Activated CD8-positive, alpha-beta memory T cell treated with anti-CD3 and anti-CD28 coated beads for 4 hours (primary cell): ENCODE measurements around the gene L1TD1.
"Not testable (repeated sequence)": the region's sequence is repeated elsewhere in the genome, so short reads cannot be mapped to it uniquely, and the experiment has no call there.

Experiments
- DNase-seq, 2 donors: peaks; one replicate each; pipeline ENCODE4 v3.0.0-alpha.2; 2020; ENCODE audit warnings: low read depth in 2 of 2

The L1TD1 gene

DNA sequence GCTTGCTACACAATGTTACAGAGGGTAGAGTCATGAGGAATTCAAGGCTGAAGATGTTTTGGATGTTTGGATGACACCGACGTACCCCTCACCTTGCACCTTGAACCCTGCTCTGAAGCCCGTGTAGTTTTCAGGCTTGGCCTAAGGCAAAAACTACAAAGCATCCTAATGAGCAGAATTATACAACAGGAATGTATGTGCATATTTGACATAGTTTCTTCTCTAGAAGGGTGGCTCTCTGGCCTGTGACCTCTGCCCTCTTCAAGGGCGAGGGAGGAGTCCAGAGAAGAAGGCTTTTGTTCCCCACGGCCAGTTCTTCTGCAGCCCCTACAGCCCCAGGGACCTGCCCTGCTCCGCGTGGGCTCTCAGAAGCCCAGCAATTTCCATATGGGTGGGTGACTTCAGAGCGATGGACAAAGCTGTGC is 43.3 kb downstream of the L1TD1 start:
- no peak for DNase-seq

- no peak for DNase-seq
Measured at GRCh38 chr1:62238507-62238906, 43.9 kb downstream of the L1TD1 start.

DNA sequence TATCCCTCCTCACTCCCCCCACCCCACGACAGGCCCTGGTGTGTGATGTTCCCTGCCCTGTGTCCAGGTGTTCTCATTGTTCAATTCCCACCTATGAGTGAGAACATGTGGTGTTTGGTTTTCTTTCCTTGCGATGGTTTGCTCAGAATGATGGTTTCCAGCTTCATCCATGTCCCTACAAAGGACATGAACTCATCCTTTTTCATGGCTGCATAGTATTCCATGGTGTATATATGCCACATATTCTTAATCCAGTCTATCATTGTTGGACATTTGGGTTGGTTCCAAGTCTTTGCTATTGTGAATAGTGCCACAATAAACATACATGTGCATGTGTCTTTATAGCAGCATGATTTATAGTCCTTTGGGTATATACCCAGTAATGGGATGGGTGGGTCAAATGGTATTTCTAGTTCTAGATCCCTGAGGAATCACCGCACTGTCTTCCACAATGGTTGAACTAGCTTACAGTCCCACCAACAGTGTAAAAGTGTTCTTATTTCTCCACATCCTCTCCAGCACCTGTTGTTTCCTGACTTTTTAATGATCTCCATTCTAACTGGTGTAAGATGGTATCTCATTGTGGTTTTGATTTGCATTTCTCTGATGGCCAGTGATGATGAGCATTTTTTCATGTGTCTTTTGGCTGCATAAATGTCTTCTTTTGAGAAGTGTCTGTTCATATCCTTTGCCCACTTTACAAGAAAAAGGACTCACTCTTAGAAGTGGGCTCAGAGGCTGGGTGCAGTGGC is 45.2 kb downstream of the L1TD1 start:
- DNase-seq = not testable (repeated sequence)

GRCh38 chr1:62240651-62241370 is 46.2 kb downstream of the L1TD1 start:
- DNase-seq = no peak

DNA sequence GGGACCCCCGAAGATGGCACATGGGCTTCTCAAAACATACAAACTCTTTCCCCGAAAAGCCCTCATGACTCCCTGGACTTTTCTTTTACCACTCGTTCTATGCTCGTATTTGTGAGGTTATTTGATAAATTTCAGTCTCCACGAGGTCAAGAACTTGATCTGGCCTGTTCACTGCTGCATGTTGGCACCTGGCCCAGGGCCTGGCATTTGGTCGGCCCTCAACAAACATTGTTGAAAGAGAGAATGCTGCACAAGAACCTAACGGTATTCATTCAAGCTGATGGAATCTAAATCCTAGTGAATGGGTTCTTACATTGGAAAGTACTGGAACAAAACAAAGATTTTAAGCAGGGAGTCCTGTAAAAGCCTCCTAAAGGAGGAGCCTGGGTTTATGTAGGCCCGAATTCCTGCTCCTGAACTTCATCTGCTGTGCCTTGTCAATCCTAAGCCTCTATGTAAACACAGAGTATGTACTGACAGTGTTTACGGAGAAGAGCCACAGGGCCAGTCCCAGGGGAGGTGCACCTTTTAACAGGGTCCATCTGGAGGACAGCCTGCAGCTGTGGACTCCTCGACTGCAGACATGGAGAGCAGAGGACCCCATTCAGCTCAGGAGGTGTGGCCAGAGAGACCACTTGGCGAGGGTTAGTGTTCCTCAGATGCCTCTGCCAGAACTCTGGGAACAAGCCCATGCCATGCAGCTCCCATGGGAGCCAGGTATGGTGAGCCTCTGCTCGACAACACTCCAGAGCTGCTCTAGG is 46.9 kb downstream of the L1TD1 start:
- no peak for DNase-seq

DNA sequence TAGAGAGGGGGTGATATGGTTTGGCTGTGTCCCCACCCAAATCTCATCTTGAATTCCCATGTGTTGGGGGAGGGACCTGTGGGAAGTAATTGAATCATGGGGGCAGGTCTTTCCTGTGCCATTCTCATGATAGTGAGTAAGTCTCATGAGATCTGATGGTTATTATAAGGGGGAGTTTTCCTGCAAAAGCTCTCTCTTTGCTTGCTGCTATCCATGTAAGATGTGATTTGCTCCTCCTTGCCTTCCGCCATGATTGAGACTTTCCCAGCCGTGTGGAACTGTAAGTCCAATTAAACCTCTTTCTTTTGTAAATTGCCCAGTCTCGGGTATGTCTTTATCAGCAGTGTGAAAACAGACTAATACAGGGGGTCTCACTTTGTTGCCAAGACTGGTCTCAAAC is 49.7 kb downstream of the L1TD1 start:
- DNase-seq = not testable (repeated sequence)

GRCh38 chr1:62245201-62245600 is 50.6 kb downstream of the L1TD1 start:
- DNase-seq = no peak

GRCh38 chr1:62247391-62248168 is 52.9 kb downstream of the L1TD1 start:
- DNase-seq = no peak

DNA sequence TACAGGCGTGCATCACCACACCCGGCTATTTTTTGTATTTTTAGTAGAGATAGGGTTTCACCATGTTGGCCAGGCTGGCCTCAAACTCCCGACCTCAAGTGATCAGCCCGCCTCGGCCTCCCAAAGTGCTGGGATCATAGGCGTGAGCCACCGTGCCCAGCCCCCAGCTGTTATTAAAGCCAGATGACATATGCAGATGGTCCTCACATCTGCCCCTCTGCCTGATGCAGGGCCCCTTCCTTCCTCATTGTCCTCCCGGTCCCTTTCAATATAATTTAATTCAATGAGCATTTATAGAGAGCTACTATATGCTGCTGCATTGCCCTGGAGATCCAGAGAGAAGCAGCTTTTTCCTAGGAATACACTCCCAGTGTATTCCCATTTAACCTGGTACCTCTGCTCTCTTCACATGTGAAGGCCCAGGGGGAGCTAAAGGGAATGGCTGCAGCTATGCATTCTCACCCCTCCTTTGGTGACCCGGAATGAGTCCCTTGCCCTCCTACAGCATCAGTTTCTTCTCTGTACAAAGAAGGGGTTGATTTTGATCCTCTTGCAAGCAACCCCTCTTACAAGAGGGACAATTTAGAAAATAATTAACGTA is 55.6 kb downstream of the L1TD1 start:
- no peak for DNase-seq

GRCh38 chr1:62259551-62259950 is 64.9 kb downstream of the L1TD1 start:
- no peak for DNase-seq

DNA sequence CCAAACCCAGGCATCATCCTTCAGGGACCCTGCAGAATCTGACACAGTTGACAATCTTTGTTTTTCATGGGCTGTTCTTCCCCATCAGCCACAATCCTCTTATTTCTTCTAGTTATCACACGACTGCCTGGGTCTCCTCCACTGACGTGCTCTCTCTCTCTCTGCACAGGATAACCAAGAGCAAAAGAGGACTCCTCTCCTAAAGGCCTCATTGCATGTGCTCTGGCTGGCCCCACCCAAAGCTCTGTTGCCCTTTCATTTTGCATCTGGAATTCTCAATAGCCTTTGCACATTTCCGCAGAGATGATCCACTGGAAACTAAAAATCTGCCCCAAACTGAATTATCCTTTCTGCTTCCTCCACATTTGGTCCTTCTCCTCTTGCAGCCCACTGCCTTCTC is 66.0 kb downstream of the L1TD1 start:
- no peak for DNase-seq
